Measurements from ENCODE around the gene CEP83.
"Not testable (repeated sequence)": the region's sequence is repeated elsewhere in the genome, so short reads cannot be mapped to it uniquely, and the experiment has no call there.

CEP83 gene

GRCh38 chr12:94322346-94322745, 137.3 kb downstream of the CEP83 start:
- peaks cover 25% of the 10 kb centered on the region for H3K9me3 ChIP-seq (ENCODE audit: control insufficient read depth, low read depth, low read length)
- no peak overlapping the region for H3K27ac ChIP-seq (ENCODE audit: low read length)
- peaks cover 18% of the 10 kb centered on the region for H3K36me3 ChIP-seq (ENCODE audit: control insufficient read depth, low read depth, low read length)
- no peak overlapping the region for H3K9ac ChIP-seq (ENCODE audit: low read length)
- H3K27me3 ChIP-seq (ENCODE audit: control insufficient read depth, insufficient read depth, low read length) = no peaks in the 10 kb centered on the region
- H3K4me1 ChIP-seq (ENCODE audit: control insufficient read depth, low read depth, low read length) = no peaks in the 10 kb centered on the region
- H3K4me3 ChIP-seq (ENCODE audit: low read length) = no peak overlapping the region

- Histone ChIP-seq H3K4me3 (ENCODE audit: low read length) (no peak overlapping the region), H3K9me3 (ENCODE audit: control insufficient read depth, low read depth, low read length) (peaks cover 25% of the 10 kb centered on the region), H3K9ac (ENCODE audit: low read length) (no peak overlapping the region), H3K27me3 (ENCODE audit: control insufficient read depth, insufficient read depth, low read length) (no peaks in the 10 kb centered on the region), H3K36me3 (ENCODE audit: control insufficient read depth, low read depth, low read length) (peaks cover 16% of the 10 kb centered on the region), H3K4me1 (ENCODE audit: control insufficient read depth, low read depth, low read length) (no peaks in the 10 kb centered on the region), H3K27ac (ENCODE audit: low read length) (no peak overlapping the region)
Measured at GRCh38 chr12:94320109-94320508, 139.6 kb downstream of the CEP83 start.

GRCh38 chr12:94318181-94318580, 141.5 kb downstream of the CEP83 start:
- no peak overlapping the region for H3K27ac ChIP-seq (ENCODE audit: low read length)
- H3K36me3 ChIP-seq (ENCODE audit: control insufficient read depth, low read depth, low read length) = peaks cover 12% of the 10 kb centered on the region
- no peaks in the 10 kb centered on the region for H3K4me1 ChIP-seq (ENCODE audit: control insufficient read depth, low read depth, low read length)
- no peaks in the 10 kb centered on the region for H3K27me3 ChIP-seq (ENCODE audit: control insufficient read depth, insufficient read depth, low read length)
- H3K9ac ChIP-seq (ENCODE audit: low read length) = no peak overlapping the region
- no peak overlapping the region for H3K4me3 ChIP-seq (ENCODE audit: low read length)
- peaks cover 25% of the 10 kb centered on the region for H3K9me3 ChIP-seq (ENCODE audit: control insufficient read depth, low read depth, low read length)

- H3K27ac ChIP-seq (ENCODE audit: low read length); H3K36me3 ChIP-seq (ENCODE audit: control insufficient read depth, low read depth, low read length); H3K9ac ChIP-seq (ENCODE audit: low read length); H3K4me3 ChIP-seq (ENCODE audit: low read length); H3K4me1 ChIP-seq (ENCODE audit: control insufficient read depth, low read depth, low read length); H3K27me3 ChIP-seq (ENCODE audit: control insufficient read depth, insufficient read depth, low read length): not testable (repeated sequence)
- H3K9me3 ChIP-seq (ENCODE audit: control insufficient read depth, low read depth, low read length) = peaks cover 25% of the 10 kb centered on the region
Measured at GRCh38 chr12:94316600-94316999, 143.1 kb downstream of the CEP83 start.

- no peaks in the 10 kb centered on the region for H3K4me1 ChIP-seq (ENCODE audit: control insufficient read depth, low read depth, low read length)
- no peaks in the 10 kb centered on the region for H3K9me3 ChIP-seq (ENCODE audit: control insufficient read depth, low read depth, low read length)
- peaks cover 21% of the 10 kb centered on the region for H3K36me3 ChIP-seq (ENCODE audit: control insufficient read depth, low read depth, low read length)
- no peaks in the 10 kb centered on the region for H3K27me3 ChIP-seq (ENCODE audit: control insufficient read depth, insufficient read depth, low read length)
- H3K27ac ChIP-seq (ENCODE audit: low read length) = no peak overlapping the region
- H3K4me3 ChIP-seq (ENCODE audit: low read length) = no peak overlapping the region
- H3K9ac ChIP-seq (ENCODE audit: low read length) = no peak overlapping the region
Measured at GRCh38 chr12:94312378-94312777, 147.3 kb downstream of the CEP83 start.

- peaks cover 20% of the 10 kb centered on the region for H3K4me1 ChIP-seq (ENCODE audit: control insufficient read depth, low read depth, low read length)
- H3K9ac ChIP-seq (ENCODE audit: low read length) = no peak overlapping the region
- peaks cover 26% of the 10 kb centered on the region for H3K36me3 ChIP-seq (ENCODE audit: control insufficient read depth, low read depth, low read length)
- H3K27me3 ChIP-seq (ENCODE audit: control insufficient read depth, insufficient read depth, low read length) = no peaks in the 10 kb centered on the region
- no peak overlapping the region for H3K4me3 ChIP-seq (ENCODE audit: low read length)
- H3K9me3 ChIP-seq (ENCODE audit: control insufficient read depth, low read depth, low read length) = no peaks in the 10 kb centered on the region
- no peak overlapping the region for H3K27ac ChIP-seq (ENCODE audit: low read length)
Measured at GRCh38 chr12:94309373-94309772, 150.3 kb downstream of the CEP83 start.

GRCh38 chr12:94308612-94309011, 151.1 kb downstream of the CEP83 start:
- Histone ChIP-seq H3K27me3 (ENCODE audit: control insufficient read depth, insufficient read depth, low read length) (no peaks in the 10 kb centered on the region), H3K9ac (ENCODE audit: low read length) (no peak overlapping the region), H3K4me1 (ENCODE audit: control insufficient read depth, low read depth, low read length) (peaks cover 28% of the 10 kb centered on the region), H3K27ac (ENCODE audit: low read length) (no peak overlapping the region), H3K36me3 (ENCODE audit: control insufficient read depth, low read depth, low read length) (peaks cover 26% of the 10 kb centered on the region), H3K4me3 (ENCODE audit: low read length) (no peak overlapping the region), H3K9me3 (ENCODE audit: control insufficient read depth, low read depth, low read length) (no peaks in the 10 kb centered on the region)

GRCh38 chr12:94305130-94305957, 154.3 kb downstream of the CEP83 start:
- Histone ChIP-seq H3K27me3 (ENCODE audit: control insufficient read depth, insufficient read depth, low read length) (no peaks in the 10 kb centered on the region), H3K36me3 (ENCODE audit: control insufficient read depth, low read depth, low read length) (peaks cover 24% of the 10 kb centered on the region), H3K4me1 (ENCODE audit: control insufficient read depth, low read depth, low read length) (peaks cover 34% of the 10 kb centered on the region), H3K4me3 (ENCODE audit: low read length) (no peak overlapping the region), H3K9ac (ENCODE audit: low read length) (no peak overlapping the region), H3K27ac (ENCODE audit: low read length) (peak overlapping the region; percentile 9), H3K9me3 (ENCODE audit: control insufficient read depth, low read depth, low read length) (no peaks in the 10 kb centered on the region)

GRCh38 chr12:94304566-94305061, 155.1 kb downstream of the CEP83 start:
- Histone ChIP-seq H3K27me3 (ENCODE audit: control insufficient read depth, insufficient read depth, low read length) (no peaks in the 10 kb centered on the region), H3K9me3 (ENCODE audit: control insufficient read depth, low read depth, low read length) (no peaks in the 10 kb centered on the region), H3K27ac (ENCODE audit: low read length) (no peak overlapping the region), H3K9ac (ENCODE audit: low read length) (no peak overlapping the region), H3K4me3 (ENCODE audit: low read length) (no peak overlapping the region), H3K4me1 (ENCODE audit: control insufficient read depth, low read depth, low read length) (peaks cover 34% of the 10 kb centered on the region), H3K36me3 (ENCODE audit: control insufficient read depth, low read depth, low read length) (peaks cover 22% of the 10 kb centered on the region)

GRCh38 chr12:94304012-94304411, 155.7 kb downstream of the CEP83 start:
- no peaks in the 10 kb centered on the region for H3K9me3 ChIP-seq (ENCODE audit: control insufficient read depth, low read depth, low read length)
- no peak overlapping the region for H3K9ac ChIP-seq (ENCODE audit: low read length)
- H3K27ac ChIP-seq (ENCODE audit: low read length) = no peak overlapping the region
- no peak overlapping the region for H3K4me3 ChIP-seq (ENCODE audit: low read length)
- H3K27me3 ChIP-seq (ENCODE audit: control insufficient read depth, insufficient read depth, low read length) = no peaks in the 10 kb centered on the region
- peaks cover 18% of the 10 kb centered on the region for H3K36me3 ChIP-seq (ENCODE audit: control insufficient read depth, low read depth, low read length)
- H3K4me1 ChIP-seq (ENCODE audit: control insufficient read depth, low read depth, low read length) = peaks cover 34% of the 10 kb centered on the region

GRCh38 chr12:94299846-94300245, 159.8 kb downstream of the CEP83 start:
- Histone ChIP-seq H3K4me1 (ENCODE audit: control insufficient read depth, low read depth, low read length) (peaks cover 18% of the 10 kb centered on the region), H3K9ac (ENCODE audit: low read length) (no peak overlapping the region), H3K4me3 (ENCODE audit: low read length) (no peak overlapping the region), H3K27ac (ENCODE audit: low read length) (no peak overlapping the region), H3K9me3 (ENCODE audit: control insufficient read depth, low read depth, low read length) (no peaks in the 10 kb centered on the region), H3K27me3 (ENCODE audit: control insufficient read depth, insufficient read depth, low read length) (no peaks in the 10 kb centered on the region), H3K36me3 (ENCODE audit: control insufficient read depth, low read depth, low read length) (no peaks in the 10 kb centered on the region)
